GM12873 (cell line): ENCODE results near the gene GJC1.

Source experiments
- CTCF ChIP-seq: IDR thresholded peaks from 2 replicates; pipeline ENCODE4 v1.5.1; 2012; ENCODE audit warnings: low read depth, mild to moderate bottlenecking, moderate library complexity, low read length, control low read depth; ENCODE audit not compliant: insufficient read depth; ENCODE audit errors: missing control alignments

The GJC1 gene

DNA sequence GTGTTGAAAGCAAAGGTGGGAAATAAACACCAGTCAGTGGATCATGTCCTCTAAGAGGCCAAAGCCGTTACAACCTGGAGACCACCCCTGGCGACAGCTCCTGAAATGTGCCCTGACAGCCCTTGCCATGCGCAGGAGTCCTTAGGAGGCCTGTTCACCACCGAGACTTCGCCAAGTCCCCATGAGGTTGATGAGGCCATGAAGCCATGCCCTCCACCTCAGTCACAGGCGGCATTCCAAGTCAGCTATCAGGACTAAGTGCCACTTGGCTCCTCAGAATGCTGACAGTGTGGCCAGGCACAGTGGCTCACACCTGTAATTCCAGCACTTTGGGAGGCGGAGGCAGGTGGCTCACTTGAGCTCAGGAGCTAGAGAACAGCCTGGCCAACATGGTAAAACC is 44.2 kb downstream of the GJC1 start:
- TF ChIP-seq CTCF, result no peak

DNA sequence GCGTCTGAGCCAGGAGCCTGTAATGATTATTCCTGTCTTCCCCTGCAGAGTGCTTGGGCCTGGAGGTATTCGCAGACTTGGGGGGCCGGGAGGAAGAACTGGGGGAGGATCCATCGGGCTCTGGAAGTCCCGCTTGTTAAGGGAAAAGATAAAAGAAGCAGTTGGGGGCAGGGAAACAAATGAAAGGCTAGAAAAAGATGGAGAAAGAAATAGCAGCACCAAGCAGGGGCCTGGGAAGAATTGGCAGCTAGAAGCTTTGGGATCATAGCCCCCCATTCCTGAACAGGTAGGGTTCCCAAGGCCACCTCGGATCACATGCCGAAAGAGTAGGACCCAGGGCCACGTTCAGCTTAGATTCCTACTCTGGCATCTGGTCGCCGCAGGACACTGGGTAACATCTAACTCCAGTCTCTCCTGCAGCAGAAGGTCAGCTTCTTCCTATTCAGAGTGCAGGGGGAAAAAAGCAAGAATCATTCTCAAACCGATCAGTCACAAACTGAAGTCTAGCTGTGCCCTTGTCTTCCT is 47.7 kb downstream of the GJC1 start:
- TF ChIP-seq CTCF, result no peak

DNA sequence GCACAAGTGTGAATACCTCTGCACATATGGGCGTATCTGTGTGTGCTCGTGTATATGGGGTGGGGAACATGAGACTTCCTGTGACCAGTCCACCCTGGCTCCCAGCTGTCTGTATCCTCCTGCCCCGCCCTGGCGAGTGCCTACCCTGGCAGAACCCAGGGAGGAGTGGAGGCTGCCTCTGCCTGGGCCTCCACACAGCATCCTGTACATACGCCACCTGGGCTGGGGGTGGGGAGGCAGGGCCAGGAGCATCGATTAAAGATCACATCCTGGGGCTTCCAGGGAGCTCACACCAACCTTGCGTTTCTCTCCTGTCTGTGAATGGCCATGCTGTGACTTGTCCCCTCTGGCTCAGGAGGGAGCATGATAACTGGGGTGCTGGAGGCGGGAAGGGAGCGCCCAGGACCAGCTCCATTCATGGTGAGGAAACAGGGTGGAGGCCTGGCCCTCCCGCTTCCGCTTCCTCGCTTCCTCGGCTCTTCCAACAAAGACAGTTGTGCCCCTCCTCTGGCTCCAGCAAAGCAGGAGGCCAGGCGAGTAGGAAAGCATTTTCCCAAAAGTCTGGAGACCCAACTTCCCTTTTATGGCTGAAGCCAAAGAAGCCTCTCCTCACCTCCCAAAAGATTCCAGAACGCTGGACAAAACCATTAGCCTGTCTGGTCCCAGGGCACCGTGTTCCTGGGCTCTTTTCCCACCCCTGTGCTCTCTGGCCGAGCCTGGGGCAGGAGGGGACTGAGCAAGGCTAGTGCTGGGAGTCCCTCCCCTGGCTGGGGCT is 48.3 kb downstream of the GJC1 start:
- no peak for TF ChIP-seq CTCF

GRCh38 chr17:44780845-44781480 is 49.1 kb downstream of the GJC1 start:
- no peak for TF ChIP-seq CTCF

DNA sequence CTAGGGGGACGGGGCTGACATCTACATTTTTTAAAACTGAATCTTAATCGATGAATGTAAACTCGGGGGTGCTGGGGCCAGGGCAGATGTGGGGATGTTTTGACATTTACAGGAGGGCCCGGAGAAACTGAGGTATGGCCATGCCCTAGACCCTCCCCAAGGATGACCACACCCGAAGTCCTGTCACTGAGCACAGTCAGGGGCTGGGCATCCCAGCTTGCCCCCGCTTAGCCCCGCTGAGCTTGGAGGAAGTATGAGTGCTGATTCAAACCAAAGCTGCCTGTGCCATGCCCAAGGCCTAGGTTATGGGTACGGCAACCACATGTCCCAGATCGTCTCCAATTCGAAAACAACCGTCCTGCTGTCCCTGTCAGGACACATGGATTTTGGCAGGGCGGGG is 49.9 kb downstream of the GJC1 start:
- no peak for TF ChIP-seq CTCF

GRCh38 chr17:44779211-44780025 is 50.7 kb downstream of the GJC1 start:
- peak; percentile 95 for TF ChIP-seq CTCF

GRCh38 chr17:44778656-44779210 is 51.4 kb downstream of the GJC1 start:
- no peak for TF ChIP-seq CTCF
